ENCODE measurements around the gene PCDH9. TPM values are rescaled to one million over a fixed set of nuclear protein-coding genes. Genes with fewer than 3 reads are reported as not detected.
A peak's percentile ranks its signal among the peaks of the same experiment; 100 is the strongest.

The PCDH9 gene
- total and polyA plus RNA-seq, 2 of the 13 experiments (the other 11 are each of a cell fraction or from before 2014, with no cell fraction given): 0.09 TPM; not detected in 1

DNA sequence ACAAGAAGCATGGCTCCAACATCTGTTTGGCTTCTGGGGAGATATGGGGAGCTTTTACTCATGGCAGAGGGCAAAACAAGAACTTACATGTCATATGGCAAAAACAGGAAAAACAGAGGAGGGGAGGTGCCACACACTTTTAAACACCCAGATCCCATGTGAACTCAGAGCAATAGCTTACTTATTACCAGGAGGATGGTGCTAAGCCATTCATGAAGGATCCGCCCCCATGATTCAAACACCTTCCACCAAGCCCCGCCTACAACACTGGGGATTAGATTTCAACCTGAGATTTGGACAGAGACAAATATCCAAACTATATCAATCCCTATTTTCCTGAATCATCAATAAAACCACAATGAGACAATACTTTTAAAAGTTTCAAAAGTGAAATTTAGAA lies 712.1 kb downstream of the PCDH9 start:
- H3K27me3 ChIP-seq (ENCODE audit: control insufficient read depth in 1 of 2, insufficient read depth in 2 of 2, low read length in 2 of 2): no peaks in the 10 kb centered on the region
- BruUV-seq (replicated peaks): no TSS peak
- no peaks in the 10 kb centered on the region for H3K4me1 ChIP-seq (ENCODE audit: insufficient read depth, low read length)
- WGBS (ENCODE audit: low lambda C conversion rate): 17% methylated on average over 2 of the region's 2 CpGs
- H3K4me3 ChIP-seq (replicated peaks in 1 of 3; ENCODE audit: insufficient read depth in 1 of 3, low read depth in 2 of 3, low read length in 3 of 3): no peak overlapping the region
- H3K79me2 ChIP-seq (ENCODE audit: insufficient read depth, low read length): no peaks in the 10 kb centered on the region
- TF ChIP-seq, protein P1, sequence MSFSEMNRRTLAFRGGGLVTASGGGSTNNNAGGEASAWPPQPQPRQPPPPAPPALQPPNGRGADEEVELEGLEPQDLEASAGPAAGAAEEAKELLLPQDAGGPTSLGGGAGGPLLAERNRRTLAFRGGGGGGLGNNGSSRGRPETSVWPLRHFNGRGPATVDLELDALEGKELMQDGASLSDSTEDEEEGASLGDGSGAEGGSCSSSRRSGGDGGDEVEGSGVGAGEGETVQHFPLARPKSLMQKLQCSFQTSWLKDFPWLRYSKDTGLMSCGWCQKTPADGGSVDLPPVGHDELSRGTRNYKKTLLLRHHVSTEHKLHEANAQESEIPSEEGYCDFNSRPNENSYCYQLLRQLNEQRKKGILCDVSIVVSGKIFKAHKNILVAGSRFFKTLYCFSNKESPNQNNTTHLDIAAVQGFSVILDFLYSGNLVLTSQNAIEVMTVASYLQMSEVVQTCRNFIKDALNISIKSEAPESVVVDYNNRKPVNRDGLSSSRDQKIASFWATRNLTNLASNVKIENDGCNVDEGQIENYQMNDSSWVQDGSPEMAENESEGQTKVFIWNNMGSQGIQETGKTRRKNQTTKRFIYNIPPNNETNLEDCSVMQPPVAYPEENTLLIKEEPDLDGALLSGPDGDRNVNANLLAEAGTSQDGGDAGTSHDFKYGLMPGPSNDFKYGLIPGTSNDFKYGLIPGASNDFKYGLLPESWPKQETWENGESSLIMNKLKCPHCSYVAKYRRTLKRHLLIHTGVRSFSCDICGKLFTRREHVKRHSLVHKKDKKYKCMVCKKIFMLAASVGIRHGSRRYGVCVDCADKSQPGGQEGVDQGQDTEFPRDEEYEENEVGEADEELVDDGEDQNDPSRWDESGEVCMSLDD (CRISPR knock-in tag; IDR thresholded peaks at IDR 0.05; ENCODE audit: borderline replicate concordance): no peak
- TF ChIP-seq PCBP1 (IDR thresholded peaks at IDR 0.05; ENCODE audit: borderline replicate concordance, low read depth, low read length): no peak
- TF ChIP-seq ZSCAN29 (CRISPR knock-in tag; conservative IDR thresholded peaks at IDR 0.05): no peak
- TF ChIP-seq MAFF (IDR thresholded peaks at IDR 0.05; ENCODE audit: low read depth, low read length): peak; percentile 32; the same call in 1 of the 2 replicates
- peak in 1 of 2 experiments; percentile 38; a peak in 3 of 4 replicates for TF ChIP-seq MAFK (conservative IDR thresholded peaks at IDR 0.05 in 1 of 2, IDR thresholded peaks at IDR 0.05 in 1 of 2; ENCODE audit: low read length in 2 of 2)
- no peaks in the 10 kb centered on the region for H4K20me1 ChIP-seq (ENCODE audit: insufficient read depth, low read length)
- no peak overlapping the region for H3K27ac ChIP-seq (ENCODE audit: extremely low read length, insufficient read depth, low read length)
- in situ Hi-C loops (cut with HindIII; ENCODE audit: extremely low pct_ligation_motif_present, low pct_unique_long_range_greater_than_20kb): no loop called here
- FAIRE-seq: no peak
- ATAC-seq: no peak
- CTCF ChIA-PET (ENCODE audit: low intra/inter-chr PET ratio, low total read pairs): no interaction called here
- no peak overlapping the region for H3K4me2 ChIP-seq (ENCODE audit: low read depth, low read length)
- no peak overlapping the region for H3K9ac ChIP-seq (ENCODE audit: insufficient read depth, low read depth, low read length)
- H3K9me3 ChIP-seq (ENCODE audit: low read length): no peaks in the 10 kb centered on the region
- no peaks in the 10 kb centered on the region for H3K36me3 ChIP-seq (replicated peaks in 1 of 2; ENCODE audit: control insufficient read depth in 1 of 2, insufficient read depth in 2 of 2, low read length in 2 of 2)
- no peak overlapping the region for H2AFZ ChIP-seq (ENCODE audit: low read length)
- DNase-seq (ENCODE audit: low spot score): no peak
- POLR2A ChIA-PET: no interaction called here
- intact Hi-C loops (cut with micrococcal nuclease; ENCODE audit: unreplicated experiment): no loop called here

DNA sequence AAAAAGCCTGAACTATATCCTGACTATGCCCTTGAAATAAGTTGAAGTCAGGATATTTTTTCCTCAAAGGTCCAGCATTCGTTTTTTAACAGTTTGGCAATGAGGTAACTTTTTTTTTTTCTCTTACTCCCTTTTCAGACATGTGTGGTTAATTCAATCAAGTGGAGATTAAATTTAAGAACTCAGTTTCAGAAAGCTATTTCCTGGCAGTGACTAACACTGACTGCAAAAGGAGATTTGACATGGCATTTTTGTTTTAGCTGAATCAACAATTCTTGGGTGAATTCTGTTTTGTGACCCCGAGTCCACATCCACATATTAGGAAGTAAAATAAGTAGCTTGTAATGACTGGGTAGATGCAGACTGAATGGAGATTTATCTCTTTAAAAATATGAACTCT lies 716.4 kb downstream of the PCDH9 start:
- Histone ChIP-seq H4K20me1 (ENCODE audit: insufficient read depth, low read length) (no peaks in the 10 kb centered on the region), H3K36me3 (replicated peaks in 1 of 2; ENCODE audit: control insufficient read depth in 1 of 2, insufficient read depth in 2 of 2, low read length in 2 of 2) (no peaks in the 10 kb centered on the region), H3K4me2 (ENCODE audit: low read depth, low read length) (no peak overlapping the region), H3K4me3 (replicated peaks in 1 of 3; ENCODE audit: insufficient read depth in 1 of 3, low read depth in 2 of 3, low read length in 3 of 3) (no peak overlapping the region), H2AFZ (ENCODE audit: low read length) (no peak overlapping the region), H3K4me1 (ENCODE audit: insufficient read depth, low read length) (no peaks in the 10 kb centered on the region), H3K79me2 (ENCODE audit: insufficient read depth, low read length) (no peaks in the 10 kb centered on the region), H3K27me3 (ENCODE audit: control insufficient read depth in 1 of 2, insufficient read depth in 2 of 2, low read length in 2 of 2) (no peaks in the 10 kb centered on the region; a peak in 1 of 5 replicates), H3K9ac (ENCODE audit: insufficient read depth, low read depth, low read length) (no peak overlapping the region), H3K9me3 (ENCODE audit: low read length) (no peaks in the 10 kb centered on the region), H3K27ac (ENCODE audit: extremely low read length, insufficient read depth, low read length) (no peak overlapping the region)
- no TSS peak for BruUV-seq (replicated peaks)
- no peak for FAIRE-seq
- intact Hi-C loops (cut with micrococcal nuclease; ENCODE audit: unreplicated experiment): no loop called here
- POLR2A ChIA-PET: no interaction called here
- in situ Hi-C loops (cut with HindIII; ENCODE audit: extremely low pct_ligation_motif_present, low pct_unique_long_range_greater_than_20kb): no loop called here
- CTCF ChIA-PET (ENCODE audit: low intra/inter-chr PET ratio, low total read pairs): no interaction called here
- 1% methylated on average over 2 of the region's 2 CpGs for WGBS (ENCODE audit: low lambda C conversion rate)
- no peak for ATAC-seq
- no peak for DNase-seq (ENCODE audit: low spot score)
- TF ChIP-seq, protein P2, sequence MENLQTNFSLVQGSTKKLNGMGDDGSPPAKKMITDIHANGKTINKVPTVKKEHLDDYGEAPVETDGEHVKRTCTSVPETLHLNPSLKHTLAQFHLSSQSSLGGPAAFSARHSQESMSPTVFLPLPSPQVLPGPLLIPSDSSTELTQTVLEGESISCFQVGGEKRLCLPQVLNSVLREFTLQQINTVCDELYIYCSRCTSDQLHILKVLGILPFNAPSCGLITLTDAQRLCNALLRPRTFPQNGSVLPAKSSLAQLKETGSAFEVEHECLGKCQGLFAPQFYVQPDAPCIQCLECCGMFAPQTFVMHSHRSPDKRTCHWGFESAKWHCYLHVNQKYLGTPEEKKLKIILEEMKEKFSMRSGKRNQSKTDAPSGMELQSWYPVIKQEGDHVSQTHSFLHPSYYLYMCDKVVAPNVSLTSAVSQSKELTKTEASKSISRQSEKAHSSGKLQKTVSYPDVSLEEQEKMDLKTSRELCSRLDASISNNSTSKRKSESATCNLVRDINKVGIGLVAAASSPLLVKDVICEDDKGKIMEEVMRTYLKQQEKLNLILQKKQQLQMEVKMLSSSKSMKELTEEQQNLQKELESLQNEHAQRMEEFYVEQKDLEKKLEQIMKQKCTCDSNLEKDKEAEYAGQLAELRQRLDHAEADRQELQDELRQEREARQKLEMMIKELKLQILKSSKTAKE (CRISPR knock-in tag; IDR thresholded peaks at IDR 0.05; ENCODE audit: borderline replicate concordance): no peak
- no peak for TF ChIP-seq SNAPC2 (CRISPR knock-in tag; IDR thresholded peaks at IDR 0.05)
- no peak for TF ChIP-seq NR1H2 (CRISPR knock-in tag; IDR thresholded peaks at IDR 0.05; ENCODE audit: borderline replicate concordance, low read depth)
- TF ChIP-seq ZNF564 (CRISPR knock-in tag; IDR thresholded peaks at IDR 0.05): no peak
- no peak for TF ChIP-seq NFKB2 (CRISPR knock-in tag; IDR thresholded peaks at IDR 0.05; ENCODE audit: borderline replicate concordance)
- TF ChIP-seq MAFF (IDR thresholded peaks at IDR 0.05; ENCODE audit: low read depth, low read length): peak; percentile 77
- TF ChIP-seq CEBPG (CRISPR knock-in tag; IDR thresholded peaks at IDR 0.05): no peak
- no peak for TF ChIP-seq ZIK1 (CRISPR knock-in tag; IDR thresholded peaks at IDR 0.05; ENCODE audit: borderline replicate concordance, low read depth)
- TF ChIP-seq ZNF558 (CRISPR knock-in tag; IDR thresholded peaks at IDR 0.05; ENCODE audit: borderline replicate concordance): no peak
- TF ChIP-seq ZFX (CRISPR knock-in tag; IDR thresholded peaks at IDR 0.05; ENCODE audit: low read depth): no peak
- no peak for TF ChIP-seq SMAD9 (CRISPR knock-in tag; IDR thresholded peaks at IDR 0.05)
